GM21529 (cell line): ENCODE data around the gene TP53BP2.
A peak's percentile ranks its signal among the peaks of the same experiment; 100 is the strongest.
"Not testable (repeated sequence)": the region's sequence is repeated elsewhere in the genome, so short reads cannot be mapped to it uniquely, and the experiment has no call there.

ENCODE experiments used
- ATAC-seq: cut with Tn5 transposase; IDR thresholded peaks from one replicate; pipeline ENCODE4 v1.9.1; 2021; ENCODE audit not compliant: unreplicated experiment

TP53BP2 gene

GRCh38 chr1:223853275-223853674 lies 7.5 kb upstream of the TP53BP2 start:
- no peak for ATAC-seq

GRCh38 chr1:223852337-223852736 lies 6.6 kb upstream of the TP53BP2 start:
- ATAC-seq: no peak

- ATAC-seq: peak; percentile 20
Observed at GRCh38 chr1:223849352-223850254, 3.9 kb upstream of the TP53BP2 start.

- ATAC-seq: no peak
Observed at GRCh38 chr1:223848536-223848935, 2.8 kb upstream of the TP53BP2 start.

- no peak for ATAC-seq
Observed at GRCh38 chr1:223847781-223848345, 2.1 kb upstream of the TP53BP2 start.

- peak; percentile 15 for ATAC-seq
Observed at GRCh38 chr1:223845037-223845809, 524 bp downstream of the TP53BP2 start.

GRCh38 chr1:223844787-223845036 lies 1.0 kb downstream of the TP53BP2 start:
- no peak for ATAC-seq

GRCh38 chr1:223843934-223844786 lies 1.6 kb downstream of the TP53BP2 start:
- ATAC-seq: no peak

GRCh38 chr1:223842784-223843183 lies 3.0 kb downstream of the TP53BP2 start:
- ATAC-seq: no peak

- not testable (repeated sequence) for ATAC-seq
Observed at GRCh38 chr1:223841977-223842623, 3.6 kb downstream of the TP53BP2 start.

GRCh38 chr1:223840254-223840653 lies 5.5 kb downstream of the TP53BP2 start:
- no peak for ATAC-seq

- ATAC-seq: no peak
Observed at GRCh38 chr1:223838125-223838854, 7.5 kb downstream of the TP53BP2 start.

GRCh38 chr1:223837687-223838086 lies 8.1 kb downstream of the TP53BP2 start:
- no peak for ATAC-seq

GRCh38 chr1:223837206-223837605 lies 8.5 kb downstream of the TP53BP2 start:
- ATAC-seq: no peak

GRCh38 chr1:223836586-223836985 lies 9.2 kb downstream of the TP53BP2 start:
- no peak for ATAC-seq

- no peak for ATAC-seq
Observed at GRCh38 chr1:223835754-223836153, 10.0 kb downstream of the TP53BP2 start.

- no peak for ATAC-seq
Observed at GRCh38 chr1:223834660-223835263, 11.0 kb downstream of the TP53BP2 start.

GRCh38 chr1:223833948-223834347 lies 11.8 kb downstream of the TP53BP2 start:
- no peak for ATAC-seq

GRCh38 chr1:223832637-223832943 lies 13.2 kb downstream of the TP53BP2 start:
- peak; percentile 45 for ATAC-seq
